NCI-H2107 (cell line): ENCODE results near the gene HMCN1.
A peak's percentile ranks its signal among the peaks of the same experiment; 100 is the strongest.

Source experiments
- DNase-seq: peaks from one replicate; lab custom pipeline; 2025; lab: John Stamatoyannopoulos, UW

HMCN1 gene

DNA sequence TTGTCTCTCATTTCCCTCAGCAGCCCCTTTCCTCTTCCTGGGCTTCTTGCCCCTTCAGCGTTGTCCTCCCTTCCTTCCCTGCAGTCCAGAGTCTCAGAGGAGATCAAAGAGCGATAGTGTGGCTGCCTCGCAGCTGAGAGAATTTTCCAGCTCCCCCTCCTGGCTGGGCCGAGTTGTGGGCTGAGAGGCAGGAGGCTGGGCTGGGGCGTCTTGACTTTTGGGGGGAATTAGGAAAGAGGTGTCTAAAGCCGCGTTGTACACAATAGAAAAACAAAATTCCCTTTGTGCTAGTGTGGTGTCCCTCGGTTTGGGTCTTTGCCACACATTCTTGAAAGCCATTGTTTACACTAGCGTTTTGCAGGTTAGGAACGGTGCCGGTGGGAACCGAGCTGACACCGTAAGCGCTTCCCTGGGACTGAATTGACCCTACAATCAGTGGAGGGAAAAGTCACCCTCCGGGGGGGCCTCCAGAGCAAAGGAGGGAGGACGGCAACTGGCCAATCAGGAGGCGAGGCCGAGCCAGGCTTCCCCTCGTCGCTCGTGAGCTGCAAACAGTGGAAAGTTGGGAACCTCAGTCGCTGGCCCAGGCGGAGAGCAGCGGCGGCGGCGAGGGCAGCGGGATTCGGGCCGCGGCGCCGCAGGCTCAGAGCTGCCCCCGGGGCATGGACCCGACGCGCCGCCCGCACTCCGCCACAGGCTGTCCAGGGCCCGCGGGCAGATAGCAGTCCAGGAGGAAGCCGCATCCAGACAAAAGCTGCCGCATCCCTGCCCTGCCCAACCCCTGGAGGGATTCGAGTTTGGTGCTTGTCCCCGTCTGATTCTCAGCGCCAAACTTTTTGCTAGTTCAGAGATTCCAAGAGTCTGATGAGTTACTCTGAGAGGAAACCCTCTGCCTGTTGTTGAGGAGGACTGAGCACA is at the start of gene HMCN1:
TSS of gene HMCN1 (plus strand) at position 574 of the 918 bp plus-strand sequence. CDS start 389 bp downstream, outside the sequence.
- DNase-seq = peak; percentile 9

DNA sequence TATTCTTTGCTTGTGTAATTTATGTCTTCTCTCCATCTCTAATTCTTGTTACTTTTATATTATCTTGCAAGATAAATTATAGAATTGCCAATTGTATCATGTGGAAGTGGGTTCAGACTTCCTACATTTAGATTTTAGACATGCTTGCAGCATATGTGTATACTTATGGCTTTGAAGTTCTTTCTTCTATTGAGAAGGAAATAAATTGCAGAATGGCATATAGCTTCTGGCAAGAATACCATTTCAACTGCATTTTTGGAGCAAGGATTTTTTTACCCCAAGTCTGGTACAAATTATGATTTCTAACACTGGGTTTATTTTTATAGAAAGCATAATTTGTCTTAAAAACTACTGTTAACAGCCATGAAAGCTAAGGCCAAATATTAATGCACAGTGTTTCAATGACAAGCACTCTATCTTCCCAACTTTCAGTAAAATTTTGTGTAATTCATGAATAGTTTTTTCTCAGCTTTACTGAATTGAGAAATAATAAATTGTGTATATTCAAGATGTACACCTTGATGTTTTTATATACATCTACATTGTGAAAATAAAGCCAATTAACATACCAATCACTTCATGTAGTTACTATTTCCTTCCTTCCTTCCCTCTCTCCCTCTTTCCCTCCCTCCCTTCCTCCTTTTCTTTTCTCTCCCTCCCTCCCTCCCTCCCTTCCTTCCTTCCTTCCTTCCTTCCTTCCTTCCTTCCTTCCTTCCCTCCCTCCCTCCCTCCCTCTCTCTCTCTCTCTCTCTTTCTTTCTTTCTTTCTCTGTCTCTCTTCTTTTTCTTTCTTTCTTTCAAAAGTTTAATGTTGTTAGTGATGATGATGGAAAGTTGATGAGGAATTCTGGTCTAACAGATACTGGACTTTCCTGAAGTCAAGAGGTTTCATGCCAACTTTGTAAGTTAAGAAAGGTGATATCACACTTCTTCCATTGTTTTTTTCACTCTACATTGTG is 47.1 kb upstream of the HMCN1 start:
- DNase-seq = no peak

DNA sequence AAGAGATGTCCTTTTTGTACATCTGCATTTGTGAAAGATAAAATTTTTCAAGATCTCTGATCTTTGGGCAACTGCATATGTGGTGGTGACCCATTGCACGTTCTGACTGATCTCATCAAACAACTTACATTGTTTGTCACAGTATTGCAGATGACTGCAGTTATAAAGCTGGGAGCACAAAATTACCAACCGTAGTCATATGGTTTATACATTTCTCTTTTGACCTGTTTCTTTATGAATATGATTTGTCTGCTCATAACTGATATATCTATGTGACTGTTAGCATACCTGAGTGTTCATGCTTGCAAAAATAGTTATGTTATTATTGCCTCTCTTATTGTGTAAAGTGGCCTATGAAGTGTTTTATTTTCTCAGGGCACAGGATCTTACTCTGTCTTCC is 43.7 kb upstream of the HMCN1 start:
- DNase-seq = no peak

DNA sequence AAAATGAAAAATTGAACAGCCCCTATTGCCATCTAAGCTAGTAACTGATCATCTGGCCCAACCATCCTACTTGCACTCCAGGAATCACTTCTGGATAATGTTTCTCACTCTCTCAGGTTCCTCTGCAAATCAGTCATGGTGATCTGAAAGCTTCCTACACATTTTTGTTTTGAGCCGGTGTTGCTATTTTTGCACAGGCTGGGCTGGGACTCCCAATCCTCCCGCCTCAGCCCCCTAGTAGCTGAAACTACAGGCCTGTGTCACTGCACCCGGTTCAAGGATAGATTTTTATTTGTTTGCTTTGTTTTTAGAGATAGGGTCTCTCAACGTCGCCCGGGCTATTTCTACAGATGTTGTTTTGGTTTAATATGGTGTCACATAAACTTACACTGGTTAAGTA is 40.5 kb upstream of the HMCN1 start:
- DNase-seq = no peak

DNA sequence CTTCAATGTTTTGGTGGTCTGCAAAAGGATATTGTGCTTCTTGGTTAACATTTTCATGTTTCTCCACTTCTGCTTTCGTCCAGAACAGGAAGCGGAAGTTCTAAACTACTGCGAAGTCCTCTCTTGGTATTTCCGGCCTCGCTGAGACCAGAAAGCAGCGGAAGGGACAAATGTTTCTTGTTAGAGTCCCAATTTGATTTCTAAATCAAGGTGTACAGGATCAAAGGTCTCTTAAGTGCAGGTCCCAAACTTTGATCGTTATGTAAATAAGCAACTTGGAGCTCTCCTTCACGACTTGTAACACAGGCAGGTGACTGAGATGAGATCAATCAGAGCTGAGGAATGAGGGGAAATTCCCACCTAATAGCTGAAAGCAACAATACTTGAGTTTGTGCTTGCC is 40.1 kb upstream of the HMCN1 start:
- no peak for DNase-seq

DNA sequence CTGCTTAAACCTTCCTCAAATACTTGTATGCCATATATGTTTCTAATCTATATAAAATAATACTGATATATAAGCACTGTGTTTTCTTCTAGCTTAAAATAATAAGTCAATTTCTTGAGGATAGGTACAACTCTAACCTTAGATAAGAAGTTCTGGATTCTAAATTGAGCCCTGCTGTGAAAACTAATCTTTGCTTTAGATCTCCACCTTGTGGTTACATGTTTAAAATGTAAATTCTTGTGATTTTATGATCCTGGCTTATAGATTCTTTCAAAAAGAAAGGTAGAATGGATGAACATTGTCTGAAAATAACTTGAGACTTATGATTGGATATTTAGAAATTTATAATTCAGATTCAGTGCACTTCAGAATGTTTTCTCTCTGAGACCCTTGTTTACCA is 38.9 kb upstream of the HMCN1 start:
- no peak for DNase-seq

DNA sequence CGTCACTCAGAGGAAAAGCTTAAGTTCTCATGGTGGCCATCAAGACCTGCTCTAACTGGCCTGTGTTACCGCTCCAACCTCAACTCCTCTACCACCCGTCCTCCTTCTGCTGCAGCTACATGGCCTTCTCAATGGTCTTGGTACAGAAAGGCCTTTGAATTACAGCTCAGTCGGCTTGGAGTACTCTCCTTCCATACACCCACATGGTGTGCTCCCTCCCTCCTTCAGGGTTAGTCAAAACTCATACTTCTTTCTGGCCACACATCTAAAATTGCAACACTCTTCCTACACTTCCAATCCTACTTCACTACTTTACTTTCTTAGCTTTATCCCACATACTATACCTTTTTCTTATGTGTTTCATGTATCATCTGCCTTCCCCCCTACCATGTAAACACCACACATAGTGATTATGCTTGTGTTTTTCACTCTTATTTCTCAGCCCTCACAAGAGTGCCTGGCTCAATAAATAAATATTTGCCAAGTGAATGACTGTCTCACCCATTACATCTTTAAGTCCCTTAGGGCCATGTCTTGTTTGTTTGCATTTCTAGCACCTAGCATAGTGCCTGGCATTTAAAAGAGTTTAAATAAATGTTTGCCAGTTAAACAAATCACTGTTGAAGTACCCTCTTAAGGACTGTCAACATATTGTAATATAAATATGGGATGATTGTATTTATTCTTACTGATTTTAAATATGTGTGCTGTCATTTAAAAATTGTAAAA is 37.6 kb upstream of the HMCN1 start:
- DNase-seq = no peak

DNA sequence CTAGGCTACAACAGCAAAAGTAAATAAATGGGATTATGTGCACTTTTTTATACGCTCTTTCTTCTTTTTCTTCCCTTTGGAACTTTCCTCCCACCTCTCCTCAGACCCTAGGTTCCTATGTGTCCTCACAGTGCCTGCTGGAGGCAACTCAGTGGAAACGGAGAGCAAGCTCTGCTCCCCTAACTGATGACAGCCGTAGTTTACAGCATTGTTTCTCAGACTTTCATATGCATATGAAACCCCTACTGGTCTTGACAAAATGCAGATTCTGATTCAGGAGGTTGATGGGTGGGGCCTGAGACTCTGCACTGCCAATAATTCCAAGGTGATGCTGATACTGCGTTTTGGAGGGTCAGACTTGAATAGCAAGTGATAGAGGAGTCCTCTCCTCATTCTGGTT is 34.3 kb upstream of the HMCN1 start:
- DNase-seq = no peak

DNA sequence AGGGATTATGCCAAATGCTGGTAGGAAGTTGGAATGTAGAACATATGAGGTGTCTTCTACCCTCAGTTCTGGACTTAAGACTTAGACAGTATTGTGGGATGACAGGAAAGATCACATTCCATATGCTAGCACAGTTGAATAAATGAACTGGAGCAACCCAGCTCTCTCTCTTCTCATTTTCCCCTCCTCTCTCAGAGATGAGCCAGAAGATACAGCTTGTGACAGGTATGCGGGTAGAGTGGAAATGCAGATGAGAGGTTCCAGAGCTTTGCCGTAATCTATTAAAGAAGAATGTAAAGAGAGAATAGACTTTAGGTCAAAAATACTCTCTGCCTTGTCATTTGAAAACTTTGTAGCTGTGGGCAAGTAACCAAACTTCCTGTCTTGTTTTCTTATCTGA is 32.5 kb upstream of the HMCN1 start:
- DNase-seq = no peak

DNA sequence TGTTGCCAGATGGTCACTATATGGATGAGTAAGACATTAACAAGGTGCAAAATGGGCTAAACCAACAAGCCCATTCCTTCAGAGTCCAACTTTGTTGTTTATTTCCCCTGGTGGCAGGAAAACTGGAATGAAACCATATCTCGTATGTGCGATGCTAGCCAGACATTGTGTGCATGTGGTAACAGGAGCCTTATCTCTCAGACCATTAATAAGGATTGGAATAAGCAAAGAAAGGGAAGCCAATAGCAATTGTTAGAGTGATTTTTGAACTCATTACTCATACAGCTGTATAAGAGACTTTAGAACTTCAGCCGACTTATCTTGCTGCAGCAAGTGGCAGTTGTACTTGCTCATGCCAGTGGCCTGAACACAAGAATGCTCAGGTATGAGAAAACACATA is 30.0 kb upstream of the HMCN1 start:
- DNase-seq = no peak

DNA sequence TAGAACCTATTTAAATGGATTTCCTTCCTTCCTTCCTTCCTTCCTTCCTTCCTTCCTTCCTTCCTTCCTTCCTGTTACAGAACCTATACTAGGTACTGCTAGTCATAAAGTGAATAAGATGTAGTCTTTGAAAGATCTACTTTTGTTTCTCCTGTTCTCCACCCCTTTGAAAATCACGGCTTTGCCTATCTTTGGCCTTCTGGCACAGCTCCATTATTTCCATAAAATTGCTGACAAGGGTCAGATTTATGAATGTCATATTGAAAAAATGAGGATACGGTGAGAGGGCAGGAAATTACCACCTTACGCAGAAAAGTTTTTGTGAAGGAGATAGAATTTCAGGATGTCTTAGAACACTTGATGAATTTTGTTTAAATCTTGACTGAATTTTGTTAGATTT is 18.1 kb upstream of the HMCN1 start:
- no peak for DNase-seq

DNA sequence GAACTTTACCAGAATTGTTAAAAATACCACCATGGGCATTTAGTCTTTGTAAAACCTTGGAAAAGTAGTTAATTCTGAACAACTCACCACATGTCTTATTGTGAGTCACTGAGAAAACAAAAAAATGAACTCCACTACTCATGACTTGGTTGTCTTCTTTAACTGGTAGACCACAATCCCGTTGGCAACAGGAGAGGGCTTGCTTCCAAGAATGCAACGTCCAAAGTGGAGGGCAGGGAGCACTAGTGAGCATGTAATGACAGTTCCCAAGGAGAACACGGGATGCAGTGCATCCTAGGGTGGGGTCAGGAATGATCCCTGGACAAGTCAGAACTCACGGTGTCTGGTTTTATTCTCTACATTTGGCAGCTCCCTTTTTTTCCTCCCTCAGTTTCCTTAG is 15.2 kb upstream of the HMCN1 start:
- DNase-seq = no peak

DNA sequence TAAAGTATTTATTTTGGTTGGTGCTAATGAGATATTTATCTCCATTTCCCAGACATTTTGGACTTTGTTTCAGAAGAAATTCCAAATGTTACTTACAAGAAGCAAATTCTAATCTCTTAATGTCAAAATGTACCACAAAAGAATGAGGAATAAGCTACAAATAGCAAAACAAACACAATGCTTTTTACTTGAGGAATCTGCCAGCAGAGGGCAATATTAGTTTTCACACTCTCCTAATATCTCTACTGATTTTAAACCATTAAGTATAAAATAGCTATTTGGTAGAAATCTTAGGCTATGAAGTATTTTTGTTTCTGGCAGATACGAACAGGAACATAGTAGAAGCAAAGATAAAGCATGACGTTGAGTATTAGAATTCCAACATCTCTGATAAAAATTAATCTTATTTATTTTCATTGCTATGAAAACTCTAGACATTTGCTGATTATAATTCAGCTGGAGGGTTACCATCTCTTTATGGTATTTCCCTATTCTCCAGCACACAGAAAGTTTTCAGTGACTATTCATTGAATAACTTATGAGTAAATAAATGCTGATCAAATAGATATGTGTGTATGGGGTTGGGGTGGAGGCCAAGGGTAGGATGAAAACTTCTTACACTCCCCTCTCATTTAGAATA is 13.4 kb upstream of the HMCN1 start:
- no peak for DNase-seq

DNA sequence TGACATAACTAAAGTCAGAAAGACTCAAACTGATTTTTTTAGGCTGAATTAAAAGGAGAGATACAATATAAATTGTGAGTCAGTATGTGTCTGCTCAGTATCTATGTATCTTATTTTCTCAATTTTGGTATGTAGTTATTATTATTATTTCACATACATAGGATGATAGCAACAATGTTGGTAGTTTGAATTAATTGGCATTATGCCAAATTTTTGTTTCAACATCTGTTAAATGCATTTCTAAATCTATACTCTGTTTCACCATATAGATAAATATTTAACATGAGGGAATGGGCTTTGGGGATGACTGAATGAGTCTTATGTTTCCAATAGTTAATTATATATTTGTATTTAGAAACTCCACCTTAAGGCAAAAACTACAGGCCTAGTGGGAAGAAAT is 12.6 kb upstream of the HMCN1 start:
- no peak for DNase-seq

DNA sequence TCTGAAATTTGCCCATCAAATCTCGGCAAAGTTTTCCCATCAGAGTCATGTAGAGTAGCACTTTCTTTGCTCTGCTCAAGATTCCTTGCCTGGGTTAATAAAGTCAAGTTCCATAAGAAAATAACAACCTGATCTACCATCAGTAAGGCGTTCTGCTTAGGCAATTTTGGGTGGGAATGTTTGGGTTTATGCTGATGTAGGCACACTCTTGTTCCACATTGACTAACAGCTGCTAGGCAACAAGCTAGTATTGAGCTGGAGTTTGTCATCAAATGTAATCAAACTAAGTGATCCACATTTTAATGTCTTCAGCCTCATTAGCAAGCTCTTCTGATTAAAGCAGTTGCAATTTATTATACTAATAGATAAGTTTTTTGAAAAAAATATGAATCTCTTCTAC is 12.1 kb upstream of the HMCN1 start:
- no peak for DNase-seq

DNA sequence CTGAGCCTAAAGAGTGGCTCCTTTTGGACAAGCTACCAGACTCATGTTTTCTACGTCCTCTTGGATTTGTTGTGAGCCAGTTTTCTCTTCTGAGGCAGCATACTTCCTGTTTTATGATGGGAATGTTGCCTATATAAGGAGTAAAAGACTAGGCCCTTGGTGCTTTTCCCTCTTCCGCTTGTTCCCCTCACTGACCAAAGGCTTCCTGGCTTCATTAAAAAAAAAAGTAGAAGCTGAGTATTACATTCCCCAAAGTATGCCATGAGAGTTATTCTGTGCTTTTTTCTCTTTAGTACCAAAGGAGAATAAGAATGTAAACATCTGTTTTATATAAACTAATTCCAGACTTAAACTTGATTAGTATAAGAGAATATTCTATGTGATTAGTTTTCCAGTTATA is 6.5 kb upstream of the HMCN1 start:
- no peak for DNase-seq

DNA sequence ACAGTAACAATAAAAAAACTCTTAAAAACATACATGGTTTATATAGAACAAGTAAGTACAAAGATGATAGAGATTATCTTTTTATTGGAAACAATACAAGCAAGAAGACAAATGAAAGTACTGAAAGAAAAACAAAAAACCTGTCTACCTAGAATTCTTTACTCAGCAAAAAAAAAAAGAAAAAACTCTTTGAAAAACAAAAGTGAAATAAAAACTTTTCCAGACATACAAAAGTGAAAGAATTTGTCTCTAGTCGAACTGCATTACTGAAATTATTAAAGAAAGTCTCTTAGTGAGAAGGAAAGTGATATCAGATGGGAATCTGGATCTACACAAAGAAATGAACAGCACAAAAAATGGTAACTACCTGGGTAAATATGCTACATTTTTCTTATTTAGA is 2.7 kb upstream of the HMCN1 start:
- DNase-seq = no peak

DNA sequence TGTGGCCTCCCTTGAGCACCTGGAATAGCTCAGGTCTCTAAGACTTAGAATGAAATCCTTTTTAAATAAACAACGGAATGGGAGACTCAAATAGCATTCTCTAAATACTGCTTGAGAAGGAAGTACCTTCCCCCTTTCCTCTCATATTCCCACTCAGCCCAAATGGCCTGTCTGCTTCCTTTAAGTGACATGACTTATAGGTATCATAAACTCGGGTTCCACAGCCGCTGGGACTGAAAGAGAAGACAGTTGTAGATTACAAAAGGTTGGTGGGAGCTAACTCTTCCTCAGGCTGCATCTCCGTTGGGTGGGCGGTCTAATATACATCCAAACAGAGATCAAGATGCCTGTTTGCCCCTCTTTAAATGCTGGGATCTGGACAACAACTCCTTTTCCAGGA is 1.2 kb upstream of the HMCN1 start:
- no peak for DNase-seq

DNA sequence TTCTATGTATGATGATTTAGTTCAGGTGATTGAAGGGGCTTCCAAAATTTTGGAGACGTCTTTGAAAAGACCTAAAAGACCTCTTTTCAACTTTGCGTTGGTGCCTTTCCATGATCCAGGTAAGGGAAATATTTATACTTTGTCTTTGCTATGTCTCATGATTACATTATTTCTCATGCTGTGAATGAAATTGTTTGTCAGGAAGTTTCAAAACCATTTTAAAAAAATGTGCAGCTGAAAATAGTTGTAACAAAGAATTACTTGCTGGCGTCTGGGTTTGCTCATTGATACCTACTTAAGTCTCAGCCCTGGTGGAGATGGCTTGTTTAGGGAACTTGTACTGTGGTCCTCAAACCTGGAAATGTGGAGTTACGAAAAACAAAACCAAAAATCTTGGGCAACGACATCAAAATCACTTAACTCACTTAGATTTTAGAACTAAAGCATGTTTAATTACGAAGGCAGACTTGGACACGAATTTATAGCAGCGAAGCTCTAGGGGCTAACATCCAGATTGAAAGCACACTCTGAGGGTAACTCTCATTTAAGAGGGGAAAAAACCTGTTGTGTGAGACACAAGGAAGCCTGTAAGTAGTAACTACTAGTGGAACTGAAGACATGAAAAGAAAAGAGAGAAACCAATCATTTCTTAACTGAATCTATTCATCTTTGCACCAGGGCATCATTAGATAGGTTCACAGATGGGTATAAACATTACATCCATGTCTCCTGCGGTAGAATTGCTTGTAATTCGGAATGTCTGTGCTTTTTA is 924 bp downstream of the HMCN1 start:
- no peak for DNase-seq

DNA sequence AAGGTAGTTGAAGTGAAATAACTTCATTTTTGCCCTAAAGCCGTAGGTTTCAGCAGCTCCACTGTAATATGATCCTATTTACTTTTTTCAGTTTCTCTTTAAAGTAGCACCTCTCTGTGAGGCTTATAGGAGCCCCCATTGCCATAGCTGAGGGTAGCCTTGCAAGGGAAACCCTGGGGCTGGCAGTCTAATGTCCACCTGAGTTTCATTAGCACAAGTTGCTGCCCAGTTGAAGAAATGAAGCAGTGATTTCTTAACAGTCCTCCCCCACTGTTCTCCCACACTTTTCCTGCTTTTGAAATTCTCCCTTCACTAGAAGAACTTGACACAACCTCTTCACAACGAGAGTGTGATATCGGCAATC is 1.5 kb downstream of the HMCN1 start:
- no peak for DNase-seq

DNA sequence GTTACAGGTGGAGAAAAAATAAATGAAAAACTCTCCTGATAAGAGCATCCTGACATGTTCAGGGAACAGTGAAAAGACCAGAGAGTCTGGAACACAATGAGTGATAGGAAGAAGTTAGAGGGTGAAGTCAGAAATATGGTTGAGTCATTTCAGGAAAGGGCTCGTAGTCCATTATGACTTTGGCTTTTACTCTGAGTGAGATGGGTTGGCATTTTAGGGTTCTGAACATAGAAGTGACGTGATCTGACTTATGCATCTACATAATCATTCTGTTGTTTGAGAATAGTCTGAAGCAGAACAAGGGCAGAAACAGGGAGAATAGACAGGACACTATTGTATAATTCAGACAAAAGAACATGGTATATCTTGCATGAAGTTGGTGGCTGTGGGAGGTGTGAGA is 5.8 kb downstream of the HMCN1 start:
- DNase-seq = no peak
